Stimulated activated CD4-positive, alpha-beta T cell treated with anti-CD3 and anti-CD28 coated beads, Interleukin-4, amount 100 ng/mL, for 24 hours (primary cell): ENCODE results near the gene EDEM2.
A peak's percentile ranks its signal among the peaks of the same experiment; 100 is the strongest.
"Not testable (repeated sequence)": the region's sequence is repeated elsewhere in the genome, so short reads cannot be mapped to it uniquely, and the experiment has no call there.

Source experiments
- DNase-seq: peaks from one replicate; pipeline ENCODE4 v3.0.0-alpha.2; 2020

The EDEM2 gene

DNA sequence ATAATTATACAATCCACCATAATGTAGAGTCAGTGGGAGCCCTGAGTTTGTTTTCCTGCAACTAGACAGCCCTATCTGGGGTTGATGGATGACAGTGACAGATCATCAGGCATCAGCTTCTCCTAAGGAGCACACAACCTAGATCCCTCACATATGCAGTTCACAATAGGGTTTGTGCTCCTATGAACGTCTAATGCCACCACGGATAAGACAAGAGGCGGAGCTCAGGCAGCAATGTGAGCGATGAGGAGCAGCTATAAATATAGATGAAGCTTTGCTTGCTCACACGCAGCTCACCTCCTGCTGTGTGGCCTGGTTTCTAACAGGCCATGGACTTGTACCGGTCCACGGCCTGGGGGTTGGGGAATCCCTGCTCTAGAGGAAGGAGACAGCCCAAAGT is 25.9 kb downstream of the EDEM2 start:
- no peak for DNase-seq

DNA sequence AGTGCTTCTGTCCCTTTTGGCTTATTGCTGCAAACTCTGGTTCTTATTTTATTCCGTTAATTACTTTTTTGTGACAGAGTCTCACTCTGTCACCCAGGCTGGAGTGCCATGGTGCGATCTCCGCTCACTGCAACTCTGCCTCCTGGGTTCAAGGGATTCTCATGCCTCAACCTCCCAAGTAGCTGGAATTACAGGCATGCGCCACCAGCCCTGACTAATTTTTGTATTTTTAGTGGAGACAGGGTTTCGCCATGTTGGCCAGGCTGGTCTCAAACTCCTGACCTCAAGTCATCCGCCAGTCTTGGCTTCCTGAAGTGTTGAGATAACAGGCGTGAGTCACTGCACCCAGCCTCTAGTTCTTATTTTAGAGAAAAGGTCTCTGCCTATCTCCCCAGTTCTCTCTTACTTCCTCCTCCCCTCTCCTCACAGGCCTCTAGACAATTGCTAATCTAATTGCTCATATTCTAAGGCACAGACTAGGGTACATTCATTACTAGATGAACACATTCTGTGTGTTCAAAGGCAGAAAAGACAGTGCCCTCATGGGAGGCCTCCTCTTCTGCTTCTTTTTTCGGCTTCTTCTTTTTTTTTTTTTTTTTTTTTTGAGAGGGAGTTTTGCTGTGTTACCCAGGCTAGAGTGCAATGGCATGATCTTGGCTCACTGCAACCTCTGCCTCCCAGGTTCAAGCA is 27.0 kb downstream of the EDEM2 start:
- no peak for DNase-seq

DNA sequence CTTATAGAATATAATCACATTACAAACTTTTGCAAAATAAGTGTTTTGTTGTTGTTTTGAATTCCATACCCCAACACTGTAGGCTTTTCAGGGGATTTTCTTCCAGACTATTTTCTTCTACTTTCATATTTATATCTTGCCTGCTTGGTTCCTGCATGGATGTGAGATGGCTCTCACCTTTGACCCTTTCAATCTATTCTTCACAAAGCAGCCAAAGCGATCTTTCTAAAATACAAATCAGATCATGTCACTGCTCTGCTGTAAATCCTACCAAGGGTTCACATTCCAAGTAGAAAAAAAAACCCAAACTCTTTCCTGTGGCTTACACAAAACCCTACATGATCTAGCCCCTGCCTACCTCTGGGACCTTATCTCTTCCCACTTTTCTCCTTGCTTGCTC is 29.5 kb downstream of the EDEM2 start:
- no peak for DNase-seq

DNA sequence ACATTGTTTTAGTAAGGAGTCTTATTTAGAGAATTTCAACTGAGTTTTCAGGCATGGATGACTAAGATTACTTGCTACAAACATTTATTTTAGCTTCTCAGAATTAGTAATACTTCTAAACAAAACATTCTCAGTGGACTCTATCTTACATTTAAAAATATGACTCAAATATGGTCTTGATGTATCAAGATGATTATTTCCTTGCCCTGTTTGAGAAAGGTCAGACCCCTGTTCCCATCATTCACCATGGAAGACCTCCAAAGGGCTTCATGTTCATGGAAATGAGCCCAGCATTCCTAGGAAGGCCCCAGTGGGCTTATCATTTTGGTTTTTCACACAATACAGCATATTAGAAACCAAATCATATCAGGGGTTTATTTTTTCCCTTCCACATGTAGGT is 29.9 kb downstream of the EDEM2 start:
- no peak for DNase-seq

DNA sequence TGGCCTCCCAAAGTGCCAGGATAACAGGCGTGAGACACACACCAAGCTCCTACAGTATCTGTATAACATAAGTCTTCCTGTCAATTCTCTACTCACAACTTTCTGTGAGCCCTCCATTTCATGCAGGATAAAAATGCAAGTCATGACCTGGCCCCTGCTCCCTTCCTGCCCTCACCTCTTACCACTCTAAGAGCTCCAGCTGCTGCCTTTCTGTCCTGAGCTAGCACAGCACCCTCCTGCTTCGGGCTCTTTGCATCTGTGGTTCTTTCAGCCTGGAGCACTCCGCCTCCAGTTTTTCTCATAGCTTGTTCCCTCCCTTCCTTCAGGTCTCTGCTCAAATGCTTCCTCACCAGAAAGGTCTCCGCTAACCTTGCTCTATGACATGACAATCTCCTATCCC is 30.9 kb downstream of the EDEM2 start:
- no peak for DNase-seq

DNA sequence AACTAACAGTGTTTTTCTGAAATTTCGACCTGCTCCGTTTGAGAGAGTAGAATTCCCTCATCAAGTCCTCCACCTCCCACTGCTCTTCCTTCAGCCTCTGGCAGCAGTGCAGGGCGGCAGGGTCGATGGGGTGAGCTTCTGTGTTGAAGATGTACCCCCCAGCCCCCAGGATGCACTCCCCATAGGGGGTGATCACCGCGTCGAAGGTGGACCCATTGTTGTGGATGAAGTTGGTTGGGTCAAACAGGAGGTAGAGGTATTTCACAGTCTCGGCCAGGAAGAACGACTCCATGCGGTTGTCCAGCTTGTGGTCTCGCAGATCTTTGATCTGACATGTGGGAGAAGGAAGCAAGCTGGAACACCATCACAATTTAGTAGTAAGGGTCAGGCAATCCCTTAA is 31.5 kb downstream of the EDEM2 start:
- DNase-seq = no peak

- DNase-seq = not testable (repeated sequence)
These were observed 34.9 kb downstream of the EDEM2 start for GRCh38 chr20:35112276-35112675.

GRCh38 chr20:35111141-35111888 is 35.8 kb downstream of the EDEM2 start:
- DNase-seq = no peak

DNA sequence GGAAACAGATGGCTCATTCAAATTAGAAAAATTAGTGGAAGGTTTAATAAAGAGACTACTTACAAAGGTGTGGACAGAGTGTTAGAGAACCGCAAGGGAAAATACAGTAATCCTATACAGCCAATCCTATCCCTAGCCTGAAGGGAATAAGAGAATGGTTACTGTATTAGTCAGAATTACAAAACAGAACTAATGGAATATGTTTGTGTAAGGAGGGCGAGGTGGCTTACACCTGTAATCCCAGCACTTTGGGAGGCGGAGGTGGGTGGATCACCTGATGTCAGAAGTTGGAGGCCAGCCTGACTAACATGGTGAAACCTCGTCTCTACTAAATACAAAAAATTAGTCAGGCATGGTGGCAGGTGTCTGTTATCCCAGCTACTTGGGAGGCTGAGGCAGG is 38.2 kb downstream of the EDEM2 start:
- DNase-seq = no peak

DNA sequence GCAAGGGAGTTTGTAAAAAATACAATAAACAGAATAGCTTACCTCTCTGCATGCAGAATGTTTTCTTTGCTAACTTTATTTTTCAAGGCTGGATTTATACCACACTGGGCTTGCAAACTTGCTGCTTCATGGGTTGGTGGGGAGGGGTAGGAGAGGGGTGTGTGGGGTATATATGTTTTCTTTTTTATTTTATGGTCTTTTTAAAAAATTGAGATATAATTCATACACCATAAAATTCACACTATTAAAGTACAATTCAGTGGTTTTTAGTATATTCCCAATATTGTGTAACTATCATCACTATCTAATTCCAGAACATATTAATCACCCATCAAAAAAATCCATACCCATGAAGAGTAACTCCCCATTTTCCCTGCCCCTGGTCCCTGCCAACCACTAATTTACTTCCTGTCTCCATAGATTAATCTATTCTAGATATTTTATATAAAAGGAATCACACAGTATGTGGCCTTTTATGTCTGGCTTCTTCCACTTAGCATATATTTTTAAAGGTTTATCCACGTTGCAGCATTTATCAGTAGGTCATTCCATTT is 40.2 kb downstream of the EDEM2 start:
- DNase-seq = no peak

DNA sequence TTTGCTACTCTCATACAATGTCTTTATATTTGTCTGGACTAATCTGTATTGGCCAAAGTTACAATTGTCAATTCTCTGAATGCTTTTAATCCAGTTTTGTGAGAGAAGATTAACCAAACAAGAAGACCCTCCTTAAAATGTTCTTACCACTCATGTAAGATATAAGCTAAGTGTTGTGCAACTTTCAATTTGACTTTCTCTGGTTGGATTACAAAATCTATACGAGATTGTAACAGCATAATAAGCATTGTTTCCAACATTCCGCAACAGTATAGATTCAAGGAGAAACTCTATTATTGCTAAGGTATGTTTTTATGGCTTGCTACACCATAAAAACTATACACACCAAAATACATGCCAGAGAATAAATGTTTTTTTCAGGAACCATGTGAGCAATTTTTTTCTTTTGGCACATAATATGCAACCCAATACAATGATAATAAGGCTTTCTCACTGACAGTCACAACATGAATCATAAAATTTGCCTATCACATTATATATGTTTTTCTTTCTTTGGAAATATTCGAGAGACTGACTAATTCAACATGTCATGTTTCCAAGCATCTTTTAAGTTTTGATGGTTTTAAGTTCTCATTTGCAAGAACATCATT is 42.3 kb downstream of the EDEM2 start:
- DNase-seq = no peak

DNA sequence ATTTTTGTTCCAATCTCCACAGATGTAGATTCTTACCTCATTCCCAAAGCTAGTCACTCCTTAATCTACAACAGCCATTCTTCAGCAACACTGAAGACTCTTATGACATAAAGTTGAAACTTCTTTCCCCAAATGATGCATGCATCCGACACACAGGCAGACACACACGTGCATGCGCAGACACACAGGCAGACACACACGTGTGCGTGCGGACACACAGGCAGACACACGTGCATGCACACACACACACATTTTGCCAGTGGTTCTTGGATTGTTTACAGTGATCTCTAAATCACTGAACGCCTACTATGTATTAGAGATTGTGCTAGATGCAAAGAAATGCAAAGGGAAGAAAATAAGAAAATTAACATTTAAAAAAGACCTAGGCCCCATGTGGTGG is 45.5 kb downstream of the EDEM2 start:
- no peak for DNase-seq

GRCh38 chr20:35093267-35093884 is 53.8 kb downstream of the EDEM2 start:
- DNase-seq = peak; percentile 45

GRCh38 chr20:35092524-35093266 is 54.4 kb downstream of the EDEM2 start, which contains the start of gene TRPC4AP:
TSS of gene TRPC4AP (minus strand) at chr20:35092807. CDS start at chr20:35092781, 26 bp downstream.
- peak; percentile 88 for DNase-seq

- DNase-seq = peak; percentile 7
These were observed 55.2 kb downstream of the EDEM2 start for GRCh38 chr20:35091816-35092523.

DNA sequence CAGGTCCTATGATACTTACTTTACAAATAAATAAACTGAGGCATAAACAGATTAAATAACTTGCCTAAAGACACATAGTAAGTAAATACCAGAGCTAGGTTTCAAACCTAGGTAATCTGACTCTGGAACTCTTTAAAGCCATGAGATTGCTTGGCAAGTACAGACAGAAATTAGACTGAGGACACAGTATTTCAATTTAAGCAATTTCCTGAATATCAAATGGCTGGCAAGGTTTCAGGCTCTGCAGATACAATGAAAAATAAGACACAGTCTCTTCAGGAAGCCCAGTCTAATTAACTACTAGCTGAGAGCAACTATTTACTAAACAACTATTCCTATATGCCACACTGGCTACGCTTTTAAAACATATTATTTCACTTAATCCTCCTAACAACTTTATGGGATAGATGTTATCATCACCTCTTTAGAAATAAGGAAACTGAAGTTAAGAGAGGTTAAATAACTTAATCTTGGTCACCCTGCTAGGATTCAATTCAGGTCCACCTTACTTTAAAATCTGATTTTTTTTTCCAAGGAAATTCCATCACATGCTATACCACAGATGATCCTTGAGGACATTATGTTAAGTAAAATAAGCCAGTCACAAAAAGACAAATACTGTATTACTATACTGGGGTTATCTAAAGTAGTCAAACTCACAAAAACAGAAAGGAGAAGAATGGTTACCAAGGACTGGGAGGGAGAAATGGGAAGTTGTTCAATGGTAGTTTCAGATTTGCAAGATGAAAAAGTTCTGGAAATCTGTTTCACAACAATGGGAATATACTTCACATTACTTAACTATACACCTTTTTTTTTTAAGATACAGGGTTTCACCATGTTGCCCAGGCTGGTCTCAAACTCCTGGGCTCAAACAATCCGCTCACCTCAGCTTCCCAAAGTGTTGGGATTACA is 58.6 kb downstream of the EDEM2 start:
- DNase-seq = no peak

DNA sequence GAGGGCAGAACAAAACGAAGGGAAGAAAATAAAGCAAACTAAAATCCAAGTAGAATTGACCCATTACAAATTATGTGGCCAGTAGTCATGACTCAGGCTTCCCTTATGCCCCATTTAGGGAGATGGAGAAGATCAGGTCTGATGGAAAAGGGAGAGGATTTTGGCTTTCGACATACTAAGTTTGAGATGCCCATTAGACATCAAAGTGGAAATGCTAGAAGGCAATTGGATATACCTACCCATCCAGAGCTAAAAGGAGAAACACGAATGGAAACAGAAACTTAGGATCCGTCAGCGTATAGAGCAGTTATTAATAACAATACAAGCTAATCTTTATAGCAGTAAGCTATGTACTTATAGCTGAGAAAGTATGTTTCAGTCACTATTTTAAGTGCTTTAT is 59.3 kb downstream of the EDEM2 start:
- no peak for DNase-seq

DNA sequence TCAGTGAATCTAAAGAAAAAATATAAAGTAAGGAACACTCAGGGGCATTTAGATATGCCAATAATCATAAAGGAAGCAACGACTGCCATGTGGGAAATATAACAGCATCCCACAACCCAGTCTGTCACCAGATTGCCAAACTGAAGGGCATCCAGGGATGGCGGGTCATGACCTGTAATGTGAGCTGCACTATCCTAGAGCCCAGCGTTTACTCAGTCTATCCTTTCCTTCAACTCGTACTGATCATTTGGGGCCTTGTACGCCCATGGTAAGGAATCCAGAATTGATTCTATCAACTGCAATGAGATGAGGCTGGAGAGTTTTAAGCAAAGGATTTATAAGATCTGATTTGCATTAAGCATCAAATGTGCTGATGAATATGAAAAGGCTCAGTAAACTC is 59.8 kb downstream of the EDEM2 start:
- DNase-seq = no peak

- DNase-seq = no peak
These were observed 61.5 kb downstream of the EDEM2 start for GRCh38 chr20:35085477-35086225.

DNA sequence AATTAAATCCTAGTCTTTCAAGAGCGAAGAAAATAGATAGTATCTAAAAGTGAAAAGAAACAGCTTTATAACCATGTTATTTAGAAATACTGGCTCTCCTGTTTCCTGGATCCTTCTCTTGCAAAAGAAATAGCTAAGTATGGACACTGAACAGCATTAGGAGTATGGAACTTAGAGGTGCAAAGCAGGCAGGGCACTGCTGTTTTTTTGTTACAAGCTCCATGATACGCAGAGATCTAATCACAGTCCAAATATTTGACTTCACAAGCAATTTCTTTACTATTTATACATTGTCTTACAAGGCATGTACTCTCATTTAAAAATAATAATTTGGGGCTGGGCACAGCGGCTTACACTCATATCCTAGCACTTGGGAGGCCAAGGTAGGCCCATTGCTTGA is 62.1 kb downstream of the EDEM2 start:
- no peak for DNase-seq
